Raji (cell line): ENCODE measurements around the gene RAB28.

Source experiments
- POLR2A ChIP-seq: IDR thresholded peaks from 2 replicates; pipeline ENCODE4 v1.6.1; 2011; ENCODE audit warnings: low read depth, low read length, control low read depth; ENCODE audit not compliant: insufficient read depth

Gene RAB28

GRCh38 chr4:13436962-13437361 is 47.2 kb downstream of the RAB28 start:
- no peak for TF ChIP-seq POLR2A

GRCh38 chr4:13432453-13432852 is 51.7 kb downstream of the RAB28 start:
- TF ChIP-seq POLR2A: no peak

GRCh38 chr4:13430834-13431568 is 53.1 kb downstream of the RAB28 start:
- TF ChIP-seq POLR2A: no peak

- TF ChIP-seq POLR2A: no peak
These were observed 56.4 kb downstream of the RAB28 start for GRCh38 chr4:13427599-13428325.

- TF ChIP-seq POLR2A: no peak
These were observed 68.9 kb downstream of the RAB28 start for GRCh38 chr4:13415068-13415785.

- no peak for TF ChIP-seq POLR2A
These were observed 70.3 kb downstream of the RAB28 start for GRCh38 chr4:13413729-13414437.

- no peak for TF ChIP-seq POLR2A
These were observed 72.2 kb downstream of the RAB28 start for GRCh38 chr4:13411942-13412341.

GRCh38 chr4:13409324-13409723 is 74.8 kb downstream of the RAB28 start:
- TF ChIP-seq POLR2A: no peak

GRCh38 chr4:13403833-13404232 is 80.3 kb downstream of the RAB28 start:
- TF ChIP-seq POLR2A: no peak

- no peak for TF ChIP-seq POLR2A
These were observed 80.8 kb downstream of the RAB28 start for GRCh38 chr4:13403326-13403725.

- TF ChIP-seq POLR2A: no peak
These were observed 84.9 kb downstream of the RAB28 start for GRCh38 chr4:13399257-13399656.

- TF ChIP-seq POLR2A: no peak
These were observed 88.0 kb downstream of the RAB28 start for GRCh38 chr4:13396161-13396560.

GRCh38 chr4:13386405-13387107 is 97.6 kb downstream of the RAB28 start:
- no peak for TF ChIP-seq POLR2A

GRCh38 chr4:13384055-13384454 is 100.1 kb downstream of the RAB28 start:
- TF ChIP-seq POLR2A: no peak
